ENCODE measurements around the gene OR2J3. TPM values are rescaled to one million over a fixed set of nuclear protein-coding genes. Genes with fewer than 3 reads are reported as not detected.
"Not testable (repeated sequence)": the region's sequence is repeated elsewhere in the genome, so short reads cannot be mapped to it uniquely, and the experiment has no call there.

OR2J3 gene
- total and polyA plus RNA-seq, 8 donors, result not detected

GRCh38 chr6:29142309-29142708 lies 34.5 kb downstream of the OR2J3 start:
- FAIRE-seq, result no peak
- Histone ChIP-seq H3K9me3 (no peaks in the 10 kb centered on the region), H3K27ac (no peak overlapping the region), H3K4me3 (no peak overlapping the region), H3K27me3 (no peaks in the 10 kb centered on the region), H3K36me3 (no peaks in the 10 kb centered on the region), H3K4me1 (no peaks in the 10 kb centered on the region)
- no peak for ATAC-seq
- no peak for DNase-seq
- intact Hi-C loops (cut with DNase I), result no loop called here
- TF ChIP-seq CTCF (IDR thresholded peaks at IDR 0.05), result no peak

- FAIRE-seq (no peak), ATAC-seq (no peak), DNase-seq (no peak)
- TF ChIP-seq CTCF (IDR thresholded peaks at IDR 0.05), result no peak
- WGBS, 2 donors, result 40 to 48% methylated on average over 2 of the region's 2 CpGs
- intact Hi-C loops (cut with DNase I), result no loop called here
- H3K4me3 ChIP-seq, result no peak overlapping the region
- no peaks in the 10 kb centered on the region for H3K4me1 ChIP-seq
- no peaks in the 10 kb centered on the region for H3K36me3 ChIP-seq
- H3K27ac ChIP-seq, result no peak overlapping the region
- H3K27me3 ChIP-seq, result no peaks in the 10 kb centered on the region
- H3K9me3 ChIP-seq, result no peaks in the 10 kb centered on the region
These were observed 38.3 kb downstream of the OR2J3 start for GRCh38 chr6:29146179-29146578.

- FAIRE-seq, result no peak
- H3K9me3 ChIP-seq, result no peaks in the 10 kb centered on the region
- no peak for ATAC-seq
- 75 to 86% methylated on average over 3 of the region's 3 CpGs for WGBS, 2 donors
- no peak for TF ChIP-seq CTCF (IDR thresholded peaks at IDR 0.05)
- H3K27ac ChIP-seq, result no peak overlapping the region
- no peaks in the 10 kb centered on the region for H3K4me1 ChIP-seq
- no peaks in the 10 kb centered on the region for H3K36me3 ChIP-seq
- no peak overlapping the region for H3K4me3 ChIP-seq
- no peak for DNase-seq
- intact Hi-C loops (cut with DNase I), result no loop called here
- H3K27me3 ChIP-seq, result no peaks in the 10 kb centered on the region
These were observed 39.2 kb downstream of the OR2J3 start for GRCh38 chr6:29147074-29147473.

- H3K27ac ChIP-seq; H3K4me3 ChIP-seq; H3K9me3 ChIP-seq; H3K27me3 ChIP-seq; H3K36me3 ChIP-seq; intact Hi-C loops (cut with DNase I); DNase-seq; H3K4me1 ChIP-seq; FAIRE-seq; ATAC-seq: not testable (repeated sequence)
- WGBS, 2 donors, result 63 to 80% methylated on average over 3 of the region's 3 CpGs
These were observed 41.6 kb downstream of the OR2J3 start for GRCh38 chr6:29149444-29149843.

GRCh38 chr6:29153083-29153482 lies 45.2 kb downstream of the OR2J3 start:
- Histone ChIP-seq H3K27ac (no peak overlapping the region), H3K36me3 (no peaks in the 10 kb centered on the region), H3K4me1 (no peaks in the 10 kb centered on the region), H3K27me3 (peaks cover 0 to 3% (median 0%) of the 10 kb centered on the region in 4 donors), H3K4me3 (no peak overlapping the region), H3K9me3 (no peaks in the 10 kb centered on the region)
- WGBS, 2 donors, result 47 to 76% methylated on average over 1 of the region's 1 CpG
- ATAC-seq (no peak), DNase-seq (no peak), FAIRE-seq (no peak)
- no peak for TF ChIP-seq CTCF (IDR thresholded peaks at IDR 0.05)
- intact Hi-C loops (cut with DNase I), result no loop called here

- DNase-seq; FAIRE-seq; H3K4me3 ChIP-seq; H3K4me1 ChIP-seq; H3K36me3 ChIP-seq; intact Hi-C loops (cut with DNase I); H3K27ac ChIP-seq; ATAC-seq; H3K27me3 ChIP-seq; H3K9me3 ChIP-seq: not testable (repeated sequence)
- 24 to 33% methylated on average over 1 of the region's 1 CpG for WGBS, 2 donors
These were observed 47.3 kb downstream of the OR2J3 start for GRCh38 chr6:29155182-29155581.

- WGBS, 2 donors, result 84 to 91% methylated on average over 12 to 26 of the region's 29 CpGs
- H3K27ac ChIP-seq; DNase-seq; H3K4me1 ChIP-seq; FAIRE-seq; H3K36me3 ChIP-seq; H3K27me3 ChIP-seq; ATAC-seq; H3K4me3 ChIP-seq; H3K9me3 ChIP-seq; intact Hi-C loops (cut with DNase I): not testable (repeated sequence)
These were observed 52.1 kb downstream of the OR2J3 start for GRCh38 chr6:29159922-29160321.

Data from pancreas (tissue), 10 donors.